ENCODE data around the gene CDH13.

Gene CDH13

DNA sequence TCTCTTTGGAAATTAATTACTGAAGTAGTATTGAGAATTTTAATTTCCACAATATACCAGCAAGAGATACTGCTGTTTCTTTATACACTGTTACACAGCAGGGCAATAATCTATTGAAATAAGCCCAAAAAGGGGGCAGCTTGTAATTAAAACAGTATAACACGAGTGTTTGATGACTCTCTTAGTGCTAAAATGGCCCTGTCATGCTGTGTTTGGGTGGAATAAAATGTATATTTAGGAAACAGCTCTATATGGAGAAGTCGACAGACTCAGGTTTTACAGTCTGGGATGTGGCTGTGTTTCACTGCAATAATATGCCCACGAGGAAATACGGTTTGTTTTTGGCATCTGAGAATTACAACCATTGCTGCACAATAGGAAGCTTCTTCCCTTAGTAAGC, 643.3 kb downstream of the CDH13 start:
- DNase-seq, result no peak

DNA sequence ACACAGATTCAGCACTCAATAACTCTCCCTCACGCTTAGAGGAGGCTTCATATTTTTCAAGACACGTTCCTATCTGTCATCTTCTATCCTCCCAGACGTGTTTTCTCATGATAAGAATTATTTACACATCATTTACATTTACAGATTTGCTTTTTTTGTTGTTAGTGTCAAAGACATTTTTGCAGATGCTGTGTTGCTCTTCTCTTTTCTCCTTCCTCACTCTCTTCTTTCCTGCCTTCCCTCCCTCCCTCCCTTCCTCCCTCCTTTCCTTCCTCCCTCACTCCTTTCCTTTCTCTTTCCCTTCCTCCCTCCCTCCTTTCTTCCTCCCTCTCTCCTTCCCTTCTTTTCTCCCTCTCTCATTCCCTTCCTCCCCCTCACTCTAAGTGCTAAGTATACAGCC, 643.9 kb downstream of the CDH13 start:
- DNase-seq, result no peak

DNA sequence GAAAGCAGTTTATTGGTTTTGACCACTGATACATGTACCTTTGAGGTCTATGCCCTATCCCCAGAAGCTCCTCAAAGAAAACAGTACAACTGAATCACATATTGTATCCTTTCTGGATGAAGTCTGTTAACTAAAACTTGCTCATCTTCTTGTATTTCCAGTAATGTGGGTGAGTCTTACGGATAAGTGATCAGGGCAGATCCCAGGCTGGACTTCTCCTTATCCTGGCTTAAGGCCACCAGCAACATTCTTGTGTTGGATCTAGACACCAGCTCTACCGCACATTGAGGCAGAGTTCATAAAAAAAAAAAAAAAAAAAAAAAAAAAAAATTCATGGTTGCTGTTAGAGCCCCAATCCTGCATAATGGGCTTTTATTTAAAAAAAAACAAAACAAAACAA, 644.4 kb downstream of the CDH13 start:
- DNase-seq, result no peak

GRCh38 chr16:83271970-83272575, 645.3 kb downstream of the CDH13 start:
- no peak for DNase-seq

DNA sequence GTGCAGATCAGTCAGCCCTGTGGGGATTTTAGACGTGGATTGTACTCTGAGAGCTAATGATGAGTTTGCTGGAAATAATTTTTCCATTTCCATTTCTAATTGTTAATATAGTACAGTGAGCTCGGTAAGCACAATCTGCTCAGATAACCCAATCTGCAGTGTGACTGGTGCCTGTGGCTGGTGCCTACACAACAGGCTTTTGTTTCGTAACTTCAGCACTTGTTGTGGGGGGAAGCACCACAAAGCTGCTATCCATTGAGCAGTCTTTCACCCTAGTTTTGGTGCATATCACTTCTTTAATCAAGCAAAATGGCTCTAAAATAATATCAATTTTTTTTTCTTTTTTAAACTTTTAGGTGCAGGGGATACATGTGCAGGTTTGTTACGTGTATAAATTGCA, 646.1 kb downstream of the CDH13 start:
- no peak for DNase-seq

- DNase-seq, result no peak
Observed at GRCh38 chr16:83273504-83274173, 646.9 kb downstream of the CDH13 start.

DNA sequence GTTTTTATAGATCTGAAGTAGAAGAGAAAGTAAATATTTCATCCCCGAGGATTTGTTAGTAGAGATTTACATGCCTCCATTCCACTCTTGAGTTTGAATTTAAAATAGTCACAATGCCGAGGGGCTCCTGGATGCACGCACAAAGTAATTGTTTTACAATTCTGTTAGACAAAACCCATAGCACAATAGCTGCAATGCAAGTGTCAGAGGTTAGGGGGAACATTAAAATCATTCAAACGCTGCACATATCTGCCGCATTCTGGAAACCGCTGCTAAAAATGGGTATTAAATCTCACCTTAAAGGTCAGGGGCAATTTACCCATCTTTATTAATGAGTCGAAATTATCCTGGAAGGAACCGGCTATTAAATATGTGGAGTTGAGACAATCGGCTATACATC, 652.5 kb downstream of the CDH13 start:
- DNase-seq, result no peak

- DNase-seq, result no peak
Observed at GRCh38 chr16:83285921-83286320, 659.2 kb downstream of the CDH13 start.

- DNase-seq, result no peak
Observed at GRCh38 chr16:83296505-83296904, 669.7 kb downstream of the CDH13 start.

- DNase-seq, result no peak
Observed at GRCh38 chr16:83298541-83298940, 671.8 kb downstream of the CDH13 start.

- DNase-seq, result no peak
Observed at GRCh38 chr16:83300326-83300725, 673.6 kb downstream of the CDH13 start.

GRCh38 chr16:83301971-83302370, 675.2 kb downstream of the CDH13 start:
- DNase-seq, result no peak

- DNase-seq, result no peak
Observed at GRCh38 chr16:83302853-83303252, 676.1 kb downstream of the CDH13 start.

DNA sequence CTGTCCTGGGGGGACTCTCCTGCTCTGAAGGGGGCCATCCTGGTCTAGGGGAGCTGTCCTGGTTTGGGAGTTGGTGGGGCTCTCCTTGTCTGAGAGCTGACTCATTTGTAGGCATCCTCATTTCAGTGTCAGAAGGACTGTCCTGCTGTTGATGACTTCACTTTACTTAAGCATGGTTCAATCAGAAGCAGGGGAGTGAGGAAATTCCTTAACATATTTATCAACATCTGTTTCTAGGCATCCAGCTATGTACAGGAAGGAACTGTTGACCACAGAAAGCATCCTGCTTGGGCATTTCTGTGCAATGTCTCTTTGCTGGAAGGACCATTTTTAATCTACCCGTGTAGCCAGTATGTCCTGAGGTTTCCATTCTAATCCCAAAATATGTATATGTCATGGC, 678.3 kb downstream of the CDH13 start:
- DNase-seq, result no peak

DNA sequence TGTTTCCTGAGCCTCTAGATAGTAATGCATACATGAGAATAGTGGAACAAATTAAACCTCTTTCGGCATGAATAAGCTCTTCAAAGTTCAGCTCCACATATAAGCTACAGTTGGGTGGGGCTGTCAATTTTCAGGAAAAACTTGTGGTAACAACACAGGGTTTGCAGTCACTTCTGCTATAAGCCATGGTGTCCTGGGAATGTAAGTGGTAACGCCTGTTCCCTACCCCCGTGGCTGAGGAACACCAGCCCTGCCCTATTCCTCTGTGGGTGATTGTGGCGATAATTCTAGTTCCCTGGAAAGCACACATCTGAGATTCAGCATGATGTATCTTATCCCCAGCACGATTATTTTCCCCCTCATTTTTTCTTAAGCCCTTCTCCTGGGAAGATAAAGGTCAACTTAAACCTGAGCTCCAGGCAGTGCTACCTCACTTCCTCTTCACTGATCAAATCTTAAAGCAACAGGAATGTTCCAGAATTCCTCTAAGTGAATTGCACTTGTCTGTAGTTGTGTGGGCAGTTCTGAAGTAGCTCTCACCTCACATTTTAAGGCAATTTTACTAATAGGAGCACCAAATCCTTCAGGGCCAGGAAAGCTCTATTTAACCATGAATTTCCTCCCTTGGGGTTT, 680.3 kb downstream of the CDH13 start:
- DNase-seq, result no peak

- DNase-seq, result no peak
Observed at GRCh38 chr16:83307594-83307992, 680.8 kb downstream of the CDH13 start.

- DNase-seq, result no peak
Observed at GRCh38 chr16:83308414-83308813, 681.6 kb downstream of the CDH13 start.

GRCh38 chr16:83310816-83311215, 684.0 kb downstream of the CDH13 start:
- no peak for DNase-seq

DNA sequence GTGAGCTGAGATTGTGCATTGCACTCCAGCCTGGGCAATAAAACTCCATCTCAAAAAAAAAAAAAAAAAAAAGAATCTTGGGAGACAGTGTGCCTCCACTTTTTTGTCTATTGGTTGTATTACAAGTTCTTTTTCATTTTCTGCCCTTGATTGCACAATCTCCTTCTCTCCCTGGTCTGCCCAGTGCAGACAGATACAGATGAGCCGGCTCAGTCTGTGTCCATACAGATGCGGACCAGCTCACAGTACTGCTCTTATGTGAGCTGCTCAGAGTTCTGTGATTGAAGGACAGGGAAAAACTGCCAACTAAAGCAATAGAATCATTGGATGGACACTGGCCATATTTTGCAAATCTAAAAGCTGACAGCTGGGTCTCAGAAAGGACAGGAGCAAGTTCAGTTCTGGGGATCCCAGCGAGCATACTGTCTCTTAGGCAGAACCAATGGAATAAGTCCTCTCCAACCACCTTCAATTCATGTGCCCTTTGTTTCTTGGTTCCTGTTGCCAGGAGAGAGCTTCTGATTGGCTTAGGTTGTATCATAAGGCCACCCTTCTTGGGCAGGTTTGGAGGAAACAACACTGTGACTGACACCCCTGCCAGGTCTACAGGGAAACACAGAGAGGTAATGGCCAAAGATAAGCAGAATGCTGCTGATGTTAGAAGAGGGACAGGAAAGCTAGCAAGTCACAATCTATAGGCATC, 685.4 kb downstream of the CDH13 start:
- no peak for DNase-seq

DNA sequence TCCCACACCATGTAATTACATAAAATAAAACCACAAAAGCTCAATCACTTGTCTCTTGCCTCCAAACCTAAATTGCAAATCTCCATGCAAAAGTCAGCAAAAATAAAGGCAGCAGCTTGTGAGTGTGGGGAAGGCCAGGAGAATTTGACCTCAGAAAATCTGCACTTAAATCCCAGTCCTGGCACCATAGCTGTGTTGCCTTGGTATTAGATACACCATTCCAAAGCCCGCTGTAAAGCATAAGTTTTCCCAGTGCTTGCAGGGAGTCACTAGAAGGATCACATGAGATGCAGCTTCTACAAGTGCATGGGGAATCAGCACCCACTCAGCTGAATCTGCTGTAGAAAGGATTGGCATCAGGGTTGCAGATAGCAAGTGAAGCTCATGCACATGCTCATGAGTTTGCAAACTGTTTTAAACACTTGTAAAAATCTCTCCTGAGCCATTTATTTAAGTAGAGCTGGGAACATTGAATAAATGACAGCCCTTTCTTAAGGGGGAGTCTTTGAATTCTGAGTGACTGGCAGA, 686.0 kb downstream of the CDH13 start:
- DNase-seq, result no peak

- DNase-seq, result no peak
Observed at GRCh38 chr16:83315271-83315670, 688.5 kb downstream of the CDH13 start.

GRCh38 chr16:83316458-83316857, 689.7 kb downstream of the CDH13 start:
- no peak for DNase-seq

- DNase-seq, result no peak
Observed at GRCh38 chr16:83318390-83318789, 691.6 kb downstream of the CDH13 start.

DNA sequence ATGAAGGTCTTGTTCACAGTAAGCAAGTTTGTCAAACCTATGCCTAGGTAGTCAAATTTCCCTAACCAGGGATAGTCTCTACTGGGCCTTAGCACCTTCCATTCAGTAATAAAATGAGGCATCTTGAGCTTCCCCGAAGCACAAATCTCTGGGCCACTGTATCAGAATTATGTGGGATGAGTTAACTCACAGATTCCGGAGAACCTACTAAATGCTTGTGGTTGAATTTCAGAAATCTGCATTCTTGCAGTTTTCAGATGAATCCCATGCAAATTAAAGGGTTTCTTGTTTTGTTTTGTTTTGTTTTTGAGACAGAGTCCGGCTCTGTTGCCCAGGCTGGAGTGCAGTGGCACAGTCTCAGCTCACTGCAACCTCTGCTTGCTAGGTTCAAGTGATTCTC, 702.2 kb downstream of the CDH13 start:
- DNase-seq, result no peak
